WTC11 (cell line): Measurements from ENCODE around the gene MS4A4A. TPM values are rescaled to one million over a fixed set of nuclear protein-coding genes. Genes with fewer than 3 reads are reported as not detected.
A peak's percentile ranks its signal among the peaks of the same experiment; 100 is the strongest.

ENCODE experiments used
- ATAC-seq: fragments of 200-7000 bp; cut with Tn5 transposase; 2 replicates; pipeline ENCODE4 v1.10.0; 2021; ENCODE audit warnings: mild to moderate bottlenecking, moderate library complexity
- CTCF ChIA-PET: fragments of 300-600 bp; sonication (Branson Sonifier 250); formaldehyde crosslinking; loops from one replicate; lab custom pipeline; 2021; ENCODE audit warnings: antibody characterized with exemption; lab: Charles Lee
- POLR2A ChIA-PET: fragments of 350-600 bp; sonication (Branson Sonifier 250); formaldehyde crosslinking; loops from one replicate; lab custom pipeline; 2021; ENCODE audit warnings: antibody characterized with exemption; lab: Charles Lee
- DNase-seq: peaks from one replicate; pipeline ENCODE4 v3.0.0; 2021; ENCODE audit warnings: low spot score
- H3K27ac Mint-ChIP-seq: 2 replicates; pipeline ENCODE4 v1.8.0; 2021; ENCODE audit warnings: mixed read lengths
- H3K27me3 Mint-ChIP-seq: 2 replicates; pipeline ENCODE4 v1.8.0; 2021; ENCODE audit warnings: low read depth, mild to moderate bottlenecking, moderate library complexity, mixed read lengths
- H3K36me3 Mint-ChIP-seq: 2 replicates; pipeline ENCODE4 v1.8.0; 2021; ENCODE audit warnings: mixed read lengths
- H3K4me1 Mint-ChIP-seq: 2 replicates; pipeline ENCODE4 v1.8.0; 2022; ENCODE audit warnings: mixed read lengths
- H3K4me3 Mint-ChIP-seq: 2 replicates; pipeline ENCODE4 v1.8.0; 2021; ENCODE audit warnings: mild to moderate bottlenecking, moderate library complexity, mixed read lengths
- H3K9me3 Mint-ChIP-seq: 2 replicates; pipeline ENCODE4 v1.8.0; 2021; ENCODE audit warnings: mixed read lengths
- E2F4 ChIP-seq: sonication (generic); formaldehyde crosslinking; IDR thresholded peaks from 2 replicates; pipeline ENCODE4 v1.8.1; 2022; ENCODE audit warnings: low read depth, mild to moderate bottlenecking, moderate library complexity, missing genetic modification reagents, borderline replicate concordance
- ELF4 ChIP-seq: sonication (generic); formaldehyde crosslinking; IDR thresholded peaks from 2 replicates; pipeline ENCODE4 v1.8.1; 2022; ENCODE audit warnings: low read depth, mild to moderate bottlenecking, moderate library complexity, missing genetic modification reagents
- FOXJ3 ChIP-seq: sonication (generic); formaldehyde crosslinking; IDR thresholded peaks from 2 replicates; pipeline ENCODE4 v1.9.0; 2021; ENCODE audit warnings: missing genetic modification reagents, mild to moderate bottlenecking, borderline replicate concordance
- FOXP1 ChIP-seq: sonication (generic); formaldehyde crosslinking; IDR thresholded peaks from 2 replicates; pipeline ENCODE4 v1.8.0; 2022; ENCODE audit warnings: missing genetic modification reagents, mild to moderate bottlenecking, moderate library complexity, borderline replicate concordance
- IRF1 ChIP-seq: sonication (generic); formaldehyde crosslinking; IDR thresholded peaks from 2 replicates; pipeline ENCODE4 v1.8.0; 2023; ENCODE audit warnings: missing genetic modification reagents
- IRF2 ChIP-seq: sonication (generic); formaldehyde crosslinking; IDR thresholded peaks from 2 replicates; pipeline ENCODE4 v1.8.0; 2022; ENCODE audit warnings: low read depth, missing genetic modification reagents, borderline replicate concordance
- MXD4 ChIP-seq: fragments of 250-450 bp; sonication (Bioruptor Pico); IDR thresholded peaks from 2 replicates; pipeline ENCODE4 v1.8.0; 2021; ENCODE audit warnings: mild to moderate bottlenecking, moderate library complexity, borderline replicate concordance
- MYBL2 ChIP-seq: sonication (generic); formaldehyde crosslinking; IDR thresholded peaks from 2 replicates; pipeline ENCODE4 v1.8.1; 2023; ENCODE audit warnings: mild to moderate bottlenecking, moderate library complexity, missing genetic modification reagents
- NFATC4 ChIP-seq: fragments of 250-450 bp; sonication (Bioruptor Pico); IDR thresholded peaks from 2 replicates; pipeline ENCODE4 v1.9.0; 2021; ENCODE audit warnings: mild to moderate bottlenecking
- NFE2L1 ChIP-seq: sonication (generic); formaldehyde crosslinking; IDR thresholded peaks from 2 replicates; pipeline ENCODE4 v1.8.1; 2023; ENCODE audit warnings: missing genetic modification reagents
- NFYB ChIP-seq: sonication (generic); formaldehyde crosslinking; conservative IDR thresholded peaks from 2 replicates; pipeline ENCODE4 v1.8.0; 2022; ENCODE audit warnings: low read depth, missing genetic modification reagents
- TEAD1 ChIP-seq: sonication (generic); formaldehyde crosslinking; IDR thresholded peaks from 2 replicates; pipeline ENCODE4 v1.8.0; 2022; ENCODE audit warnings: mild to moderate bottlenecking, missing genetic modification reagents
- TEAD4 ChIP-seq: sonication (generic); formaldehyde crosslinking; IDR thresholded peaks from 2 replicates; pipeline ENCODE4 v1.8.0; 2022; ENCODE audit warnings: mild to moderate bottlenecking, missing genetic modification reagents
- TP53 ChIP-seq: sonication (generic); formaldehyde crosslinking; IDR thresholded peaks from 2 replicates; pipeline ENCODE4 v1.8.1; 2023; ENCODE audit warnings: mild to moderate bottlenecking, missing genetic modification reagents
- ZMAT4 ChIP-seq: fragments of 250-450 bp; sonication (Bioruptor Pico); IDR thresholded peaks from 2 replicates; pipeline ENCODE4 v1.9.0; 2021; ENCODE audit warnings: mild to moderate bottlenecking
- ZNF219 ChIP-seq: sonication (generic); formaldehyde crosslinking; IDR thresholded peaks from 2 replicates; pipeline ENCODE4 v1.8.0; 2023; ENCODE audit warnings: missing genetic modification reagents, mild to moderate bottlenecking, borderline replicate concordance
- ZNF232 ChIP-seq: sonication (generic); formaldehyde crosslinking; IDR thresholded peaks from 2 replicates; pipeline ENCODE4 v1.8.0; 2022; ENCODE audit warnings: mild to moderate bottlenecking, missing genetic modification reagents
- ZNF317 ChIP-seq: sonication (generic); formaldehyde crosslinking; IDR thresholded peaks from 2 replicates; pipeline ENCODE4 v1.8.1; 2023; ENCODE audit warnings: low read depth, mild to moderate bottlenecking, moderate library complexity, missing genetic modification reagents, borderline replicate concordance
- ZNF423 ChIP-seq: fragments of 250-450 bp; sonication (Bioruptor Pico); IDR thresholded peaks from 2 replicates; pipeline ENCODE4 v2.1.2; 2022; ENCODE audit warnings: mild to moderate bottlenecking, moderate library complexity
- ZNF671 ChIP-seq: fragments of 250-450 bp; sonication (Bioruptor Pico); IDR thresholded peaks from 2 replicates; pipeline ENCODE4 v1.8.0; 2021; ENCODE audit warnings: mild to moderate bottlenecking
- total RNA-seq: library from RNA; stranded (reverse); gene quantifications from 3 replicates; pipeline ENCODE4 v1.2.3, GENCODE V29; 2021
- TF ChIP-seq, protein P1 (sequence below): fragments of 200-600 bp; IDR thresholded peaks from 2 replicates; pipeline ENCODE4 v1.8.0; 2022; ENCODE audit warnings: antibody characterized with exemption
- TF ChIP-seq, protein P2 (sequence below): sonication (generic); formaldehyde crosslinking; IDR thresholded peaks from 2 replicates; pipeline ENCODE4 v1.8.0; 2022; ENCODE audit warnings: missing genetic modification reagents

MS4A4A gene
- total RNA-seq, 1 experiment from 2014 or later = not detected

DNA sequence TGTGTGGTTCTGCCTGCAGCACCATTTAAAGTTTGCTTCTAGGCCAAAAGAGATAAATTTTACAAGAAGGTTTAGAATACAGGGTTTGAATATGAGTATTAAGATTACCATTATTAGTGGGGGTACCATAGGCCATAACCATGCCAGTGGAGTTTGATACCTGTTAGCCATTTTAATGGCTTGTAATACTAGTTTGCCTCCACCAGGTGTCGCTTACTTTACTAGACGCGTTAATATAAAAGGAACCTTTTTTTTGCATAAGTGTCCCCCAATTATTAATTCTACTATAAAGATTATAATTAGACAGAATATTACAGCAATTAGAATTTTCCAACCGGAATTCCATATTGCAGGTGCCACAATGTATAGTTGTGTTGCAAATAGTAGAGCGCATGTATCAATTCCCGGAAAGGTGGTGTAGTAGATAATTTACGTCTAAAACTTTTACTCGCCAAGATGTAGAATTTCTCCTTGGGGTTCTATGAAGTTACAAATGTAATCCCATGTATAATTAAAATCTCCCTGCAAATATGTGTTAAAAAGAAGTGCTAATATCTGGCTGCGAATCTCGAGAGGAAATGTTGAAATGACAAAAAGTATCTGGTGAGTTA, 62.7 kb downstream of the MS4A4A start:
- ChIA-PET POLR2A (no interaction called here), CTCF (interaction anchor here (0.8 to 7.0 kb wide), 12 partner anchors 9 to 413 kb away, joined by 3 to 70 read pairs (median 6); partner anchors contain the start of gene MS4A15)
- Mint-ChIP-seq H3K27me3 (no peaks in the 10 kb centered on the region), H3K36me3 (no peaks in the 10 kb centered on the region), H3K9me3 (no peaks in the 10 kb centered on the region), H3K4me3 (no peak overlapping the region), H3K4me1 (peaks cover 20% of the 10 kb centered on the region), H3K27ac (no peak overlapping the region)
- TF ChIP-seq, protein P1, sequence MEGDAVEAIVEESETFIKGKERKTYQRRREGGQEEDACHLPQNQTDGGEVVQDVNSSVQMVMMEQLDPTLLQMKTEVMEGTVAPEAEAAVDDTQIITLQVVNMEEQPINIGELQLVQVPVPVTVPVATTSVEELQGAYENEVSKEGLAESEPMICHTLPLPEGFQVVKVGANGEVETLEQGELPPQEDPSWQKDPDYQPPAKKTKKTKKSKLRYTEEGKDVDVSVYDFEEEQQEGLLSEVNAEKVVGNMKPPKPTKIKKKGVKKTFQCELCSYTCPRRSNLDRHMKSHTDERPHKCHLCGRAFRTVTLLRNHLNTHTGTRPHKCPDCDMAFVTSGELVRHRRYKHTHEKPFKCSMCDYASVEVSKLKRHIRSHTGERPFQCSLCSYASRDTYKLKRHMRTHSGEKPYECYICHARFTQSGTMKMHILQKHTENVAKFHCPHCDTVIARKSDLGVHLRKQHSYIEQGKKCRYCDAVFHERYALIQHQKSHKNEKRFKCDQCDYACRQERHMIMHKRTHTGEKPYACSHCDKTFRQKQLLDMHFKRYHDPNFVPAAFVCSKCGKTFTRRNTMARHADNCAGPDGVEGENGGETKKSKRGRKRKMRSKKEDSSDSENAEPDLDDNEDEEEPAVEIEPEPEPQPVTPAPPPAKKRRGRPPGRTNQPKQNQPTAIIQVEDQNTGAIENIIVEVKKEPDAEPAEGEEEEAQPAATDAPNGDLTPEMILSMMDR = peak; percentile 58
- TF ChIP-seq IRF2 = no peak
- no peak for DNase-seq
- no peak; the same call in 1 of the 2 replicates for ATAC-seq

- POLR2A ChIA-PET = no interaction called here
Observed at GRCh38 chr11:60344146-60344545, 63.7 kb downstream of the MS4A4A start.

More at GRCh38 chr11:60344146-60344545, 63.7 kb downstream of the MS4A4A start:
- H3K36me3 Mint-ChIP-seq = no peaks in the 10 kb centered on the region
- TF ChIP-seq ZNF671 (no peak), E2F4 (CRISPR knock-in tag) (no peak), NFE2L1 (CRISPR knock-in tag) (no peak), ZNF219 (no peak), IRF1 (CRISPR knock-in tag) (no peak), ZNF423 (no peak), FOXJ3 (CRISPR knock-in tag) (no peak), MYBL2 (CRISPR knock-in tag) (no peak), TEAD1 (CRISPR knock-in tag) (no peak), MXD4 (CRISPR knock-in tag) (no peak), ZNF317 (CRISPR knock-in tag) (no peak), ZNF232 (CRISPR knock-in tag) (no peak), TP53 (CRISPR knock-in tag) (no peak), FOXP1 (no peak), ELF4 (CRISPR knock-in tag) (no peak), NFATC4 (no peak), NFYB (CRISPR knock-in tag) (no peak), ZMAT4 (CRISPR knock-in tag) (no peak), TEAD4 (CRISPR knock-in tag) (no peak)
- TF ChIP-seq, protein P2, sequence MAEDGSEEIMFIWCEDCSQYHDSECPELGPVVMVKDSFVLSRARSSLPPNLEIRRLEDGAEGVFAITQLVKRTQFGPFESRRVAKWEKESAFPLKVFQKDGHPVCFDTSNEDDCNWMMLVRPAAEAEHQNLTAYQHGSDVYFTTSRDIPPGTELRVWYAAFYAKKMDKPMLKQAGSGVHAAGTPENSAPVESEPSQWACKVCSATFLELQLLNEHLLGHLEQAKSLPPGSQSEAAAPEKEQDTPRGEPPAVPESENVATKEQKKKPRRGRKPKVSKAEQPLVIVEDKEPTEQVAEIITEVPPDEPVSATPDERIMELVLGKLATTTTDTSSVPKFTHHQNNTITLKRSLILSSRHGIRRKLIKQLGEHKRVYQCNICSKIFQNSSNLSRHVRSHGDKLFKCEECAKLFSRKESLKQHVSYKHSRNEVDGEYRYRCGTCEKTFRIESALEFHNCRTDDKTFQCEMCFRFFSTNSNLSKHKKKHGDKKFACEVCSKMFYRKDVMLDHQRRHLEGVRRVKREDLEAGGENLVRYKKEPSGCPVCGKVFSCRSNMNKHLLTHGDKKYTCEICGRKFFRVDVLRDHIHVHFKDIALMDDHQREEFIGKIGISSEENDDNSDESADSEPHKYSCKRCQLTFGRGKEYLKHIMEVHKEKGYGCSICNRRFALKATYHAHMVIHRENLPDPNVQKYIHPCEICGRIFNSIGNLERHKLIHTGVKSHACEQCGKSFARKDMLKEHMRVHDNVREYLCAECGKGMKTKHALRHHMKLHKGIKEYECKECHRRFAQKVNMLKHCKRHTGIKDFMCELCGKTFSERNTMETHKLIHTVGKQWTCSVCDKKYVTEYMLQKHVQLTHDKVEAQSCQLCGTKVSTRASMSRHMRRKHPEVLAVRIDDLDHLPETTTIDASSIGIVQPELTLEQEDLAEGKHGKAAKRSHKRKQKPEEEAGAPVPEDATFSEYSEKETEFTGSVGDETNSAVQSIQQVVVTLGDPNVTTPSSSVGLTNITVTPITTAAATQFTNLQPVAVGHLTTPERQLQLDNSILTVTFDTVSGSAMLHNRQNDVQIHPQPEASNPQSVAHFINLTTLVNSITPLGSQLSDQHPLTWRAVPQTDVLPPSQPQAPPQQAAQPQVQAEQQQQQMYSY = no peak
- no peaks in the 10 kb centered on the region for H3K27me3 Mint-ChIP-seq
- H3K27ac Mint-ChIP-seq = no peak overlapping the region
- no peak for DNase-seq
- no peak overlapping the region for H3K4me3 Mint-ChIP-seq
- CTCF ChIA-PET = interaction anchor here (1.6 to 7.0 kb wide), 6 partner anchors 10 to 289 kb away, joined by 3 to 70 read pairs (median 16); no protein-coding TSS in a partner anchor
- no peaks in the 10 kb centered on the region for H3K9me3 Mint-ChIP-seq
- ATAC-seq = no peak
- H3K4me1 Mint-ChIP-seq = peaks cover 26% of the 10 kb centered on the region
